Keratinocyte (primary cell): Measurements from ENCODE around the gene SETBP1.

Experiments
- EZH2 ChIP-seq: IDR thresholded peaks from one replicate; pipeline ENCODE4 v1.6.1; 2012; ENCODE audit warnings: inconsistent platforms, mild to moderate bottlenecking, low read length, moderate library complexity
- TF ChIP-seq, protein P1 (sequence below), 3 experiments: IDR thresholded peaks in 1 of 3; conservative IDR thresholded peaks in 1 of 3; optimal IDR thresholded peaks in 1 of 3; 2 replicates in 2 of 3; 3 replicates in 1 of 3; pipeline versions ENCODE3 to v1.5.1; 2011; ENCODE audit warnings: low read length in 3 of 3, mild to moderate bottlenecking in 3 of 3, moderate library complexity in 2 of 3, control low read depth in 1 of 3, inconsistent platforms in 1 of 3; ENCODE audit not compliant: insufficient read depth in 2 of 3; ENCODE audit errors: extremely low read depth in 1 of 3

DNA sequence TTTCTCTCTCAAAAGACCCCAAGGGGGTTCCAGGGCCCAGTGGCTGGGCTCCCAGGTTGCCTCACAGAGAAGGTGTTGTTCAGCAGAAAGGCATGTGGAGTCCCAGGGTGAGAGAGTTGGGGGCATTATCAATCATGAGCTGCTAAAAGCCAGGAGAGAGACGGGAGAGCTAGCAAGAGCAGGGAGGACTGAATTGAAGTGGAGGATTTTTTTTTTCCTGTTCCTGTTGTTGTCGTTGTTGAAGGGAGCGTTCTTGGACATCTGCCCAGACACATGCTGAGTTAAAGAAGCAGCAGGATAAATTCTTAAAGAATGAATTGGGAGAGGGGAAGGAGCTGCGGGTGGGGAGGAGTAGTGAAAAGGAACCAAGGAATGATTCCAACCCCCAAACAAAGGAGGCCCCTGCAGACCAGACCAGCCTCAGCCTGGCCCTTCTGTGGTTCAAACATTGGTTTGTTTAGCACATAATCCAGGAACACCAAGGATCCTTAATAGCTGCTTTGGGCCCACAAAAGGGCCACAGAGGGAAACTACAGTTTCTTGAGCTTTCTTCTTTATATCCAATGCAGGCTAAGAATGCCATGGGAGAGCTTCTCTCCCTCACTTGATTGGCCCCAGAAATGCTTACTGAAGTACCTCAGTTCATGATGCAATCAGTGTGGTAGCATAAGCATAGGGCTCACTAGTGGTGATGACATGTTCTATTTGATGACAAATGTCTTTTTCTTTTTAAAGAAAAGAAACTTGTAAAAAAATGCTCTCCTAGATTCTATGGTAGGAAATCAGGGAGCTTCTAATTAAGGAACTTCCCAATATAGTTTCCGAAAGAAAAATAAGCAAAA lies 146.0 kb downstream of the SETBP1 start:
- TF ChIP-seq, protein P1, sequence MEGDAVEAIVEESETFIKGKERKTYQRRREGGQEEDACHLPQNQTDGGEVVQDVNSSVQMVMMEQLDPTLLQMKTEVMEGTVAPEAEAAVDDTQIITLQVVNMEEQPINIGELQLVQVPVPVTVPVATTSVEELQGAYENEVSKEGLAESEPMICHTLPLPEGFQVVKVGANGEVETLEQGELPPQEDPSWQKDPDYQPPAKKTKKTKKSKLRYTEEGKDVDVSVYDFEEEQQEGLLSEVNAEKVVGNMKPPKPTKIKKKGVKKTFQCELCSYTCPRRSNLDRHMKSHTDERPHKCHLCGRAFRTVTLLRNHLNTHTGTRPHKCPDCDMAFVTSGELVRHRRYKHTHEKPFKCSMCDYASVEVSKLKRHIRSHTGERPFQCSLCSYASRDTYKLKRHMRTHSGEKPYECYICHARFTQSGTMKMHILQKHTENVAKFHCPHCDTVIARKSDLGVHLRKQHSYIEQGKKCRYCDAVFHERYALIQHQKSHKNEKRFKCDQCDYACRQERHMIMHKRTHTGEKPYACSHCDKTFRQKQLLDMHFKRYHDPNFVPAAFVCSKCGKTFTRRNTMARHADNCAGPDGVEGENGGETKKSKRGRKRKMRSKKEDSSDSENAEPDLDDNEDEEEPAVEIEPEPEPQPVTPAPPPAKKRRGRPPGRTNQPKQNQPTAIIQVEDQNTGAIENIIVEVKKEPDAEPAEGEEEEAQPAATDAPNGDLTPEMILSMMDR (optimal IDR thresholded peaks at IDR 0.05 in 1 of 3, IDR thresholded peaks at IDR 0.05 in 1 of 3, conservative IDR thresholded peaks at IDR 0.05 in 1 of 3; ENCODE audit: extremely low read depth in 1 of 3, insufficient read depth in 2 of 3, low read length in 3 of 3) = no peak
- no peak for TF ChIP-seq EZH2
